Mesendoderm (in vitro differentiated cells): ENCODE measurements around the gene CDH12.

Source experiments
- DNase-seq: peaks from one replicate; pipeline ENCODE4 v3.0.0; 2013
- H2AK5ac ChIP-seq: 2 replicates; pipeline ENCODE4 v1.6.1; 2013; ENCODE audit warnings: low read length, inconsistent platforms
- H2BK120ac ChIP-seq: 2 replicates; pipeline ENCODE4 v1.6.1; 2013; ENCODE audit warnings: low read depth, mild to moderate bottlenecking, low read length, moderate library complexity, mixed read lengths
- H2BK15ac ChIP-seq: replicated peaks from 2 replicates; pipeline ENCODE4 v1.6.1; 2013; ENCODE audit warnings: low read depth, mild to moderate bottlenecking, moderate library complexity
- H2BK5ac ChIP-seq: 2 replicates; pipeline ENCODE4 v1.6.1; 2013; ENCODE audit warnings: low read length, inconsistent platforms
- H3K18ac ChIP-seq: 2 replicates; pipeline ENCODE4 v1.6.1; 2013; ENCODE audit warnings: mild to moderate bottlenecking, low read length, mixed read lengths
- H3K23ac ChIP-seq: one replicate; pipeline ENCODE4 v1.6.1; 2013; ENCODE audit warnings: low read length
- H3K27ac ChIP-seq: 2 replicates; pipeline ENCODE4 v1.5.1; 2013; ENCODE audit warnings: low read depth, mild to moderate bottlenecking, inconsistent platforms, low read length, moderate library complexity
- H3K27me3 ChIP-seq: 2 replicates; pipeline ENCODE4 v1.6.1; 2013; ENCODE audit warnings: low read length, control low read depth, mild to moderate bottlenecking, inconsistent platforms; ENCODE audit not compliant: insufficient read depth, poor library complexity
- H3K36me3 ChIP-seq: 2 replicates; pipeline ENCODE4 v1.6.1; 2013; ENCODE audit warnings: low read length, inconsistent platforms; ENCODE audit not compliant: control insufficient read depth, insufficient read depth
- H3K4ac ChIP-seq: one replicate; pipeline ENCODE4 v1.6.1; 2013; ENCODE audit warnings: low read depth, mild to moderate bottlenecking, low read length, moderate library complexity
- H3K4me1 ChIP-seq: 2 replicates; pipeline ENCODE4 v1.6.1; 2013; ENCODE audit warnings: low read depth, low read length, inconsistent platforms; ENCODE audit not compliant: control insufficient read depth
- H3K4me2 ChIP-seq: 2 replicates; pipeline ENCODE4 v1.6.1; 2013; ENCODE audit warnings: low read length
- H3K4me3 ChIP-seq: 2 replicates; pipeline ENCODE4 v1.5.1; 2013; ENCODE audit warnings: mild to moderate bottlenecking, low read length
- H3K56ac ChIP-seq: one replicate; pipeline ENCODE4 v1.6.1; 2013; ENCODE audit warnings: low read length
- H3K79me1 ChIP-seq: 2 replicates; pipeline ENCODE4 v1.6.1; 2013; ENCODE audit warnings: low read length, inconsistent platforms
- H3K79me2 ChIP-seq: 2 replicates; pipeline ENCODE4 v1.6.1; 2013; ENCODE audit warnings: mild to moderate bottlenecking, low read length; ENCODE audit not compliant: control insufficient read depth, insufficient read depth
- H3K9ac ChIP-seq: 2 replicates; pipeline ENCODE4 v1.6.1; 2013; ENCODE audit warnings: low read length, inconsistent platforms
- H4K5ac ChIP-seq: one replicate; pipeline ENCODE4 v1.6.1; 2013; ENCODE audit warnings: low read length
- H4K8ac ChIP-seq: one replicate; pipeline ENCODE4 v1.6.1; 2013; ENCODE audit warnings: low read depth, mild to moderate bottlenecking, control low read depth, low read length, moderate library complexity
- WGBS: extraction: QIAGEN DNeasy Blood & Tissue Kit; methylation state at CpG from one replicate; pipeline ENCODE4 v1.1.7; 2013; ENCODE audit warnings: low lambda C conversion rate, missing lambda C conversion rate; ENCODE audit not compliant: insufficient coverage; ENCODE audit errors: extremely low coverage; 5-methylcytosine and 5-hydroxymethylcytosine counted together

Gene CDH12

DNA sequence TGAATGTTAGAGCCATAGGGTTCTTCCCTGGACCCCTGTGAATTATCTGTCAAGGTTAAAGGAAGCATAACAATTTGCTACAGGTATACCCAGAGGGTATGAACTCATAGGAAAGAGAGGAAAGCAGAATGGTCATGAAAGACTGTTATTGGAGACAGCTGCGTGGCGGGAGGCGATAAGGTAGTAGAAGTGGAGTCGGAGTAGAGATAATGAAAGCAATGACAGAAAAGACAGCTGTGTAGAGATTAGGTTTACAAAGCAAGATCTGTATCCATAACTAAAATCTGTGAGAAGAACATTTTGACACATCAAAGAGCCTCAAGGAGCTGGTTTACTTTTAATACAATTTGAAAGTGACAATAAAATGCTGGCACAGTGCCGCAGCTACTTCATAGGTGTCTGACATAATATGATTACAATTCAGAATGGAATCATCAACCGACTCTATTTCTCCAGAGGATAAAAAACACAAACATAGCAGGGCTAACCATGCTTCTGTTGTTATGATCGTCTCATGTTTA, 603.9 kb downstream of the CDH12 start:
- no peak overlapping the region for H3K56ac ChIP-seq
- no peak overlapping the region for H3K4me3 ChIP-seq
- no peaks in the 10 kb centered on the region for H3K36me3 ChIP-seq
- H3K27me3 ChIP-seq = no peaks in the 10 kb centered on the region
- H4K5ac ChIP-seq = no peak overlapping the region
- no peaks in the 10 kb centered on the region for H3K79me1 ChIP-seq
- no peak overlapping the region for H2AK5ac ChIP-seq
- H3K9ac ChIP-seq = no peak overlapping the region
- no peak overlapping the region for H3K27ac ChIP-seq
- H3K23ac ChIP-seq = no peak overlapping the region
- no peaks in the 10 kb centered on the region for H3K79me2 ChIP-seq
- no peak for DNase-seq
- no peak overlapping the region for H4K8ac ChIP-seq
- no peak overlapping the region for H2BK5ac ChIP-seq
- no peak overlapping the region for H3K18ac ChIP-seq
- no peak overlapping the region for H3K4ac ChIP-seq
- H3K4me2 ChIP-seq = no peak overlapping the region
- no peaks in the 10 kb centered on the region for H3K4me1 ChIP-seq
- H2BK120ac ChIP-seq = no peak overlapping the region
- H2BK15ac ChIP-seq = no peak overlapping the region
- no CpG with 5 or more reads among the region's 7 CpGs for WGBS

DNA sequence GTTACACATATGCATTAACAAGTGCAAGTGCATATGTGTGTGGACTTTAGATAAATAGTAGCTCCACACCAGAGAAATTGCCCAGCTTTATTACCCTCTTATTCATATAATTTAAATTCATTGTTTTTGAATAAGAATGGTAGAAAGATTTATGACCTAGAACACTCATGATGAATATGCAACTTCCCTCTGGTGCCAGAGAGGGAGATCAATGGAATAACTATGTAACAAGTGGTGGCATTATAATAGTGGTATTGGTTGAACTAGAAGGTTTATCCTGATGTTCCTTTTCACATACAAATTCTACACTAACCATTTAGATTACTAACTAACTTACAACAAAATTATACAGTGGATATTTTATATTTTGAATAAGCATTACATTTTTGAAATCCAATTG, 607.4 kb downstream of the CDH12 start:
- H2AK5ac ChIP-seq = no peak overlapping the region

DNA sequence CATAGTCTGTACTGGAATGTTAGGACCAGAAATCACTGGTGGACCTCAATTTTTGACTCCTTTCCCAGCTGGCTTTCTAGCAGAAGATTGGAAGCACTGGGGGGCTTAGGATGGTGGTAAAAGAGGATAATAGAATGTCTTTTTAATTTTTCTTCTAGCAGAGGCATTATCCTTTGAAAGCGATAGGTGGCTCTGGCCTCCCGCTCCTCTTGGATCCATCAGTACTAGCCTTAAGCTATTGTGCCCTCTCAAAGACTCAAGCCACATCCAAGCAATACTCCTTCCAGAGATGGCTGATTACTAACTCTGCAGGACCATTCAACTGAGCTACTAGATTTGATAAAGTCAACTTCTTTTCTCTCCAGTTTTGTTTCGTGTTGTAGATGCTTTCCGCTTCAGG, 610.6 kb downstream of the CDH12 start:
- H2AK5ac ChIP-seq = no peak overlapping the region
- no peak overlapping the region for H3K9ac ChIP-seq
- no peaks in the 10 kb centered on the region for H3K79me1 ChIP-seq
- no peak overlapping the region for H3K4me2 ChIP-seq
- no peak overlapping the region for H3K4ac ChIP-seq
- H3K79me2 ChIP-seq = no peaks in the 10 kb centered on the region
- H3K27me3 ChIP-seq = no peaks in the 10 kb centered on the region
- no CpG with 5 or more reads among the region's 4 CpGs for WGBS
- peak; percentile 58 for DNase-seq
- no peak overlapping the region for H3K18ac ChIP-seq
- no peak overlapping the region for H2BK15ac ChIP-seq
- H3K23ac ChIP-seq = no peak overlapping the region
- no peak overlapping the region for H2BK120ac ChIP-seq
- H3K4me3 ChIP-seq = no peak overlapping the region
- H2BK5ac ChIP-seq = no peak overlapping the region
- no peak overlapping the region for H3K56ac ChIP-seq
- H4K8ac ChIP-seq = no peak overlapping the region
- no peaks in the 10 kb centered on the region for H3K4me1 ChIP-seq
- H3K27ac ChIP-seq = no peak overlapping the region
- no peak overlapping the region for H4K5ac ChIP-seq
- no peaks in the 10 kb centered on the region for H3K36me3 ChIP-seq

More for the DNA sequence above, 607.4 kb downstream of the CDH12 start:
- Histone ChIP-seq H3K9ac (no peak overlapping the region), H2BK15ac (no peak overlapping the region), H2BK5ac (no peak overlapping the region), H3K79me1 (no peaks in the 10 kb centered on the region), H3K4me1 (no peaks in the 10 kb centered on the region), H3K27ac (no peak overlapping the region), H3K4ac (no peak overlapping the region), H3K18ac (no peak overlapping the region), H3K56ac (no peak overlapping the region), H4K8ac (no peak overlapping the region), H3K79me2 (no peaks in the 10 kb centered on the region), H4K5ac (no peak overlapping the region), H3K23ac (no peak overlapping the region), H3K27me3 (no peaks in the 10 kb centered on the region), H2BK120ac (no peak overlapping the region), H3K4me2 (no peak overlapping the region), H3K36me3 (no peaks in the 10 kb centered on the region), H3K4me3 (no peak overlapping the region)
- DNase-seq = no peak

GRCh38 chr5:22238047-22238446, 615.1 kb downstream of the CDH12 start:
- H3K27ac ChIP-seq = no peak overlapping the region
- no peaks in the 10 kb centered on the region for H3K4me1 ChIP-seq
- WGBS = no CpG with 5 or more reads among the region's 1 CpG
- no peak overlapping the region for H3K18ac ChIP-seq
- H3K4me2 ChIP-seq = no peak overlapping the region
- no peaks in the 10 kb centered on the region for H3K79me2 ChIP-seq
- no peak overlapping the region for H2AK5ac ChIP-seq
- H3K79me1 ChIP-seq = no peaks in the 10 kb centered on the region
- H3K27me3 ChIP-seq = no peaks in the 10 kb centered on the region
- no peak overlapping the region for H3K4ac ChIP-seq
- DNase-seq = no peak
- H3K4me3 ChIP-seq = no peak overlapping the region
- H3K56ac ChIP-seq = no peak overlapping the region
- no peak overlapping the region for H4K5ac ChIP-seq
- no peak overlapping the region for H2BK5ac ChIP-seq
- no peak overlapping the region for H3K23ac ChIP-seq
- no peak overlapping the region for H4K8ac ChIP-seq
- H3K9ac ChIP-seq = no peak overlapping the region
- no peaks in the 10 kb centered on the region for H3K36me3 ChIP-seq
- no peak overlapping the region for H2BK15ac ChIP-seq
- no peak overlapping the region for H2BK120ac ChIP-seq

DNA sequence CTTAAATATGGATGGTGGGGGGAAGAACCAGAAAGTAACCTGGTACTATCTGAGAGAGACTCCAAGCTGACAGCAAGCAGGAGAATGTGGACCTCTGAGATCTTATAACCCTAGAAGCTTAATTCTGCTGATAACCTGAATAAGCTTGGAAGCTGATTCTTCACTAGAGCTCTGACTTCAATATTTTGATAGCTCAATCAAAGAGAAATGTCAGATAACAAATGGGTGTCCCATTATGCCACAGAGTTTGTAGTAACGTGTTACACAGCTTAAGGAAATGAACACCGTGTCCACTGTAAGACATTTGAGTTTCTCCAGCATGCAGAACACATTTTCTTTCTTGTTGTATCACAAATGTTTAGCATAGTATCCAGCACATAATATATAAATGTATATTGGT, 626.7 kb downstream of the CDH12 start:
- no peak overlapping the region for H4K5ac ChIP-seq
- no peak overlapping the region for H3K27ac ChIP-seq
- no peak overlapping the region for H2BK15ac ChIP-seq
- no peaks in the 10 kb centered on the region for H3K36me3 ChIP-seq
- H3K56ac ChIP-seq = no peak overlapping the region
- no peak overlapping the region for H3K4ac ChIP-seq
- DNase-seq = no peak
- H3K23ac ChIP-seq = no peak overlapping the region
- no peak overlapping the region for H4K8ac ChIP-seq
- no peak overlapping the region for H3K9ac ChIP-seq
- no peak overlapping the region for H3K4me2 ChIP-seq
- H2BK120ac ChIP-seq = no peak overlapping the region
- no peak overlapping the region for H2AK5ac ChIP-seq
- WGBS = no CpG with 5 or more reads among the region's 2 CpGs
- no peaks in the 10 kb centered on the region for H3K79me1 ChIP-seq
- H2BK5ac ChIP-seq = no peak overlapping the region
- no peak overlapping the region for H3K18ac ChIP-seq
- H3K4me3 ChIP-seq = no peak overlapping the region
- no peaks in the 10 kb centered on the region for H3K4me1 ChIP-seq
- H3K27me3 ChIP-seq = no peaks in the 10 kb centered on the region
- H3K79me2 ChIP-seq = no peaks in the 10 kb centered on the region

DNA sequence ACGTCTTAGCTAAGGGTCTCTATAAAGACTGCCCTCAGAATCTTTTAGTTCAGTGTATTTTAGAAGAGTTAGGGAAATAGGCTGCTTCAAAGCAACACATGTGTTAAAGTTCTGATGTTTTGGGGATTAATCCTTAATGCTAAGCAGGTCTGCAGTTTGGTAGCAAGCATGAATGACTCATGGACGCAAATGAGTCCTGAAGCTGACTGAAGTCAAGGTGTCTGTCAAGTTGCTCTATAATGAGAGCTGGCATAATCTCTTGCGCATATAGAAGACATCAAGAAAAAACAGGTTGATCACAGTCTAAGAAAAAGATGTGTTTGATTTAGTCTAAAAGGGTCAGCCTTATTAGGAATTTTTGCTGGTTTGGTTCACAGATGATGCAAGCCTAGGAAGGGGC, 630.1 kb downstream of the CDH12 start:
- no peak overlapping the region for H2BK120ac ChIP-seq
- no peak overlapping the region for H4K5ac ChIP-seq
- whole genome bisulfite sequencing = no CpG with 5 or more reads among the region's 3 CpGs
- DNase-seq = peak; percentile 19
- H3K4me2 ChIP-seq = no peak overlapping the region
- no peak overlapping the region for H3K23ac ChIP-seq
- no peak overlapping the region for H3K27ac ChIP-seq
- H3K18ac ChIP-seq = no peak overlapping the region
- H3K4me1 ChIP-seq = no peaks in the 10 kb centered on the region
- H3K79me1 ChIP-seq = no peaks in the 10 kb centered on the region
- no peaks in the 10 kb centered on the region for H3K36me3 ChIP-seq
- no peak overlapping the region for H3K4ac ChIP-seq
- H3K4me3 ChIP-seq = no peak overlapping the region
- H3K79me2 ChIP-seq = no peaks in the 10 kb centered on the region
- no peak overlapping the region for H3K56ac ChIP-seq
- H4K8ac ChIP-seq = no peak overlapping the region
- H2AK5ac ChIP-seq = no peak overlapping the region
- H3K9ac ChIP-seq = no peak overlapping the region
- no peaks in the 10 kb centered on the region for H3K27me3 ChIP-seq
- H2BK5ac ChIP-seq = no peak overlapping the region
- H2BK15ac ChIP-seq = no peak overlapping the region
